Heart left ventricle (tissue), 16 donors: Measurements from ENCODE around the gene MPV17L2. TPM values are rescaled to one million over a fixed set of nuclear protein-coding genes. Genes with fewer than 3 reads are reported as not detected.

Experiments
- ATAC-seq, 4 donors: fragments of 200-7000 bp; cut with Tn5 transposase; one replicate each; pipeline ENCODE4 v1.9.1; 2020 to 2022; ENCODE audit warnings: moderate library complexity in 4 of 4, mild to moderate bottlenecking in 3 of 4, moderate number of reproducible peaks in 1 of 4
- DNase-seq, 5 donors: peaks; one replicate each; pipeline ENCODE4 v3.0.0-alpha.2; 2020
- H3K27ac ChIP-seq, 12 donors: fragments of 200-600 bp; sonication (generic) in 4 of 12; one replicate each; pipeline versions ENCODE4 v1.5.0 to v1.8.0; 2016 to 2022; ENCODE audit warnings: mild to moderate bottlenecking in 2 of 12
- H3K27me3 ChIP-seq, 9 donors: fragments of 200-600 bp; sonication (generic) in 2 of 9; one replicate each; pipeline versions ENCODE4 v1.5.1 to v1.8.0; 2016 to 2022; ENCODE audit warnings: mild to moderate bottlenecking in 3 of 9
- H3K36me3 ChIP-seq, 9 donors: fragments of 200-600 bp; sonication (generic) in 2 of 9; one replicate each; pipeline versions ENCODE4 v1.5.0 to v1.8.0; 2018 to 2022; ENCODE audit warnings: mild to moderate bottlenecking in 2 of 9
- H3K4me1 ChIP-seq, 12 donors: fragments of 200-600 bp; sonication (generic) in 4 of 12; one replicate each; pipeline versions ENCODE4 v1.5.0 to v1.8.0; 2016 to 2022; ENCODE audit warnings: mild to moderate bottlenecking in 3 of 12
- H3K4me3 ChIP-seq, 12 donors: fragments of 200-600 bp; sonication (generic) in 4 of 12; one replicate each; pipeline versions ENCODE4 v1.5.0 to v1.8.0; 2017 to 2022; ENCODE audit warnings: mild to moderate bottlenecking in 9 of 12, moderate library complexity in 4 of 12
- H3K9me3 ChIP-seq, 12 donors: fragments of 200-600 bp; sonication (generic) in 4 of 12; one replicate each; pipeline versions ENCODE4 v1.5.0 to v1.8.0; 2016 to 2022; ENCODE audit warnings: mild to moderate bottlenecking in 1 of 12
- CTCF ChIP-seq, 12 donors: fragments of 200-600 bp; sonication (generic) in 4 of 12; IDR thresholded peaks; one replicate each; pipeline versions ENCODE4 v1.5.0 to v1.8.0; 2018 to 2022; ENCODE audit warnings: antibody characterized with exemption in 12 of 12, mild to moderate bottlenecking in 5 of 12
- POLR2A ChIP-seq, 2 donors: fragments of 450-650 bp; IDR thresholded peaks; one replicate each; pipeline ENCODE4 v1.6.1; 2017; ENCODE audit warnings: antibody characterized with exemption in 2 of 2, mild to moderate bottlenecking in 2 of 2, moderate library complexity in 2 of 2
- WGBS, 4 donors: extraction: QIAGEN DNeasy Blood & Tissue Kit in 2 of 4; methylation state at CpG; one replicate each; pipeline versions ENCODE4 v1.1.5 to v1.1.7; 2013 to 2018; 5-methylcytosine and 5-hydroxymethylcytosine counted together
- intact Hi-C, 10 donors: fragments of 100-400 bp; cut with DNase I; formaldehyde crosslinking; loops; one replicate each; pipeline versions ENCODE4 v1.11.1 to v1.14.2; 2022
- polyA plus RNA-seq, 2 donors: library from polyadenylated mRNA; stranded (reverse); fragments of 200-250 nt; gene quantifications; one replicate each; pipeline ENCODE4 v1.2.3, GENCODE V29; 2013
- total RNA-seq, 9 donors: library from RNA; depleted of rRNA in 2 of 9; stranded (reverse); fragments of >200 nt in 2 of 9; fragmentation: NEBNext Ultra II Directional in 3 of 9; extraction: Animal tissue kit (Norgen Biotek cat#: 25700) in 3 of 9; gene quantifications; one replicate each; pipeline versions ENCODE4 v1.1.0 to v1.2.4, GENCODE V29; 2016 to 2023
- donor health status: ischemic (EF 13 %, LVEDD 7.1; RV severe dilation, severe dysfunction).
- donor health status: healthy with polysubstance abuse.
- donor health status: DM: no; HTN: yes; CAD: no.
- donor health status: DM: no; HTN: no; CAD: no.
- donor health status: ischemic (EF 25% LVEDD 6.9; RV normal size, moderate dysfunction).
- donor health status: ischemic (EF 25% LVEDD 5.7; RV mildly dilated, moderate dysfunction).
- donor health status: healthy.
- donor health status: DM: yes; HTN: yes; CAD: no.
- donor health status: ischemic (EF 35%, LVEDD 5.7; RV mildly dilated, moderate dysfunction).
- donor health status: nonischemic (EF 11% LVEDD 7.7; RV severe dilation, severe dysfunction).
- donor health status: DM: yes; HTN: yes; CAD: no.
- donor health status: PGD.
- donor health status: ischemic (EF 29% LVEDD 5.4; RV normal size, mild dysfunction).
- donor health status: nonischemic (EF 23%, LVEDD 6.1; RV moderate dilation, normal function).

Gene MPV17L2
- total and polyA plus RNA-seq, 11 donors = 10.6 to 59.3 (median 18.9) TPM

DNA sequence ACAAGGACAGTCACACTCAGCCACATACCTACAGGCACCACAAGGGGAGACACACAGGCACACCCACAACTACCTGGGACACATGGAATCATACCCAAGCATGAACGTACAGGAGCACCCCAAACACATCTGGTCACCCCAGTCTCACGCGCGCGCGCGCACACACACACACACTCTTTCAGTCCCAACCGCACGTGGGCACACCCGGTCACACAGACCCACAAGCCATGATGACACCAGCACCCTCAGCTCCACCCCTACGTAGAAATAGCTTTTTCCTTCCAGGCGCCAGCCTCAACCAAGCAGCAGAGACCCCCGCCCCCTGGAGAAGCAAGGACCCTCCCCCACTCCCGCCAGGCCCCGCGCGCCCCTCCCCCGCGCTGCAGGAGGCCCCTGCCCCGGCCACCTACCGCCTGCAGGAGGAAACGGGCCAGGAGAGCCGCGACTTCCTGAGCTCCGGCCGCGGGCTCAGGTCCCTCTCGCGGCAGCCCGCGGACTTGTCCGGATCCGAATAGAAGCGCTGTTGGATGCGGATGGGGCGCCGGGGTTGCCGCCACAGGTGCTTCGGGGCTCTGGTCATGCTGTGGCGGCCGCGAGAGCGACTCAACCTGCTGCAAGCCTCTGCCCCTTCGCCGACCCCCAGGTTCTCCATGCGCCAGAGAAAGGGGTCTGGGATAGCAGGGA lies 39.7 kb downstream of the MPV17L2 start:
- intact Hi-C loops = no loop called here
- DNase-seq (no peak), ATAC-seq (no peak)
- Histone ChIP-seq H3K4me3 (no peak overlapping the region), H3K27ac (no peak overlapping the region), H3K4me1 (peaks cover 0 to 23% (median 5%) of the 10 kb centered on the region in 12 donors), H3K36me3 (no peaks in the 10 kb centered on the region), H3K27me3 (peaks cover 2 to 70% (median 24%) of the 10 kb centered on the region in 9 donors), H3K9me3 (peaks cover 0 to 12% (median 3%) of the 10 kb centered on the region in 12 donors)
- TF ChIP-seq CTCF (IDR thresholded peaks at IDR 0.05) (no peak), POLR2A (IDR thresholded peaks at IDR 0.05) (no peak)
- 2 to 11% (median 4%) methylated on average over 13 to 46 of the region's 46 CpGs for WGBS, 4 donors

- H3K4me1 ChIP-seq = peaks cover 0 to 17% (median 2%) of the 10 kb centered on the region in 12 donors
- H3K36me3 ChIP-seq = no peaks in the 10 kb centered on the region
- H3K4me3 ChIP-seq = no peak overlapping the region
- no peak overlapping the region for H3K27ac ChIP-seq
- ATAC-seq = peak in 3 of 4 donors; percentile 43 to 57 (median 43)
- DNase-seq = peak in 4 of 5 donors; percentile 32 to 69 (median 45)
- no peak for TF ChIP-seq POLR2A (IDR thresholded peaks at IDR 0.05)
- H3K9me3 ChIP-seq = peaks cover 0 to 12% (median 3%) of the 10 kb centered on the region in 12 donors
- intact Hi-C loops = no loop called here
- WGBS, 4 donors = 15 to 21% (median 17%) methylated on average over 35 to 37 of the region's 37 CpGs
- H3K27me3 ChIP-seq = peaks cover 2 to 65% (median 24%) of the 10 kb centered on the region in 9 donors
These were observed 40.3 kb downstream of the MPV17L2 start for GRCh38 chr19:18233224-18233825.

DNA sequence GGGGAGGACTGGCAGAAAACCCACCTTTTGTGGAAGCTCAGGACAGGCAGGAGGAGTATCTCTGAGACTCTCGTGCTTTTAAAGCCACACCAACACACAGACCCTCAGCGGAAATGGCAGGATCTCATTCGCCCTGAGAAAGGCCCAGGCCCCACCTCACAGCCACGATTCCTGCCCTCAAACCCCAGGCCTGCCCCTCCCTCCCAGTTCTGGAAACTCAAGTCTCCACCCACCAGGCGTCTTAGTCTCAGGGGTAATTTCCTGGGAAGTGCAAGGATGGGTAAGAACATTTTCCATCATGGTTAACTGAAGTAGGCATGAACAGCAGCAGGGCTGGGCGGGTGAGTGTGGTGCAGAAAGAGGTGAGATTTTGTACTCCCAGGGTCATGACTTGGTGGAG lies 41.2 kb downstream of the MPV17L2 start:
- no peak for ATAC-seq
- peaks cover 2 to 59% (median 24%) of the 10 kb centered on the region in 9 donors for H3K27me3 ChIP-seq

DNA sequence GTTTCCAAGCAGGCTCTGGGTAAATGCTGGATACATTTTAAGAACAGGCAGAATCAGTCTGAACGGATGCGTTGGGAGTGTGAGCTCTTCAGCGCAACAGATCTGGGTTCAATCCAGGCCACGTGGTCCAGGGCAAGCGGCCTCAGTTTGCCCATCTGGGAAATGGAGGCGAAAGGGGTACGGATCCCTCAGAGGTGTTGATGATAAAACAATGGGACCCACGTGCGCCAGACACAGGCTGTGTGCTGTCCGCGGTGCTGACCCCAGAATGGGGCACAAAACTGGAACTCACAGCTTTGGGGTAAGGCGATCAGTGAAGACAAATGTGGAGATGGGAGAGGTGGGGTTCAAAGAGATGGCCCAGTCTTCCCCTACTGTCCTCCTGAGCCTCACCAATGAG lies 46.3 kb downstream of the MPV17L2 start:
- Histone ChIP-seq H3K27me3 (peaks cover 0 to 21% (median 4%) of the 10 kb centered on the region in 9 donors), H3K36me3 (no peaks in the 10 kb centered on the region), H3K27ac (no peak overlapping the region), H3K9me3 (no peaks in the 10 kb centered on the region), H3K4me3 (no peak overlapping the region), H3K4me1 (no peaks in the 10 kb centered on the region)
- no peak for DNase-seq
- ATAC-seq = no peak
- TF ChIP-seq CTCF (IDR thresholded peaks at IDR 0.05) (no peak), POLR2A (IDR thresholded peaks at IDR 0.05) (no peak)
- intact Hi-C loops = no loop called here
- WGBS, 4 donors = 30 to 36% (median 30%) methylated on average over 12 of the region's 12 CpGs

More for the DNA sequence above, 41.2 kb downstream of the MPV17L2 start:
- Histone ChIP-seq H3K36me3 (no peaks in the 10 kb centered on the region), H3K4me3 (no peak overlapping the region), H3K9me3 (peaks cover 0 to 12% (median 3%) of the 10 kb centered on the region in 12 donors), H3K27ac (no peak overlapping the region), H3K4me1 (peaks cover 0 to 16% (median 0%) of the 10 kb centered on the region in 12 donors)
- intact Hi-C loops = no loop called here
- DNase-seq = no peak
- WGBS, 4 donors = 20 to 43% (median 31%) methylated on average over 5 to 6 of the region's 6 CpGs
- TF ChIP-seq POLR2A (IDR thresholded peaks at IDR 0.05) (no peak), CTCF (IDR thresholded peaks at IDR 0.05) (no peak)
